H1 (cell line): ENCODE measurements around the gene ASCL2. TPM values are rescaled to one million over a fixed set of nuclear protein-coding genes. Genes with fewer than 3 reads are reported as not detected.
A peak's percentile ranks its signal among the peaks of the same experiment; 100 is the strongest.

Source experiments
- CTCF ChIA-PET: fragments of 300-600 bp; sonication (Branson Sonifier 250); formaldehyde crosslinking; loops from one replicate; lab custom pipeline; 2021; ENCODE audit not compliant: partially characterized antibody; lab: Charles Lee
- POLR2A ChIA-PET: fragments of 300-600 bp; sonication (Branson Sonifier 250); formaldehyde crosslinking; loops from one replicate; lab custom pipeline; 2021; ENCODE audit warnings: inconsistent platforms; ENCODE audit not compliant: partially characterized antibody; lab: Charles Lee
- DNase-seq, 2 experiments: peaks; one replicate each; pipeline versions ENCODE4 v3.0.0 to v3.0.0-alpha.2; 2010 to 2022; ENCODE audit warnings: low spot score in 2 of 2, low read depth in 1 of 2, mixed read lengths in 1 of 2
- FAIRE-seq: peaks from 2 replicates; lab custom pipeline; 2011; peaks lifted over from hg19 to GRCh38; lab: Jason Lieb, UNC
- H2AFZ ChIP-seq: 2 replicates; pipeline ENCODE4 v1.8.1; 2012; ENCODE audit warnings: low read length, inconsistent platforms
- H2AK5ac ChIP-seq: 2 replicates; pipeline ENCODE4 v1.6.1; 2013; ENCODE audit warnings: low read depth, low read length
- H2BK120ac ChIP-seq: replicated peaks from 2 replicates; pipeline ENCODE3; 2013; ENCODE audit warnings: low read depth, low read length, inconsistent platforms
- H2BK12ac ChIP-seq: 2 replicates; pipeline ENCODE4 v1.6.1; 2013; ENCODE audit warnings: low read depth, low read length
- H2BK15ac ChIP-seq: 2 replicates; pipeline ENCODE4 v1.6.1; 2013; ENCODE audit warnings: low read length
- H2BK20ac ChIP-seq: 2 replicates; pipeline ENCODE4 v1.6.1; 2013; ENCODE audit warnings: low read length
- H2BK5ac ChIP-seq: 2 replicates; pipeline ENCODE4 v1.6.1; 2013; ENCODE audit warnings: low read depth, low read length
- H3K14ac ChIP-seq: 2 replicates; pipeline ENCODE4 v1.6.1; 2013; ENCODE audit warnings: inconsistent platforms; ENCODE audit not compliant: insufficient read length
- H3K18ac ChIP-seq: 2 replicates; pipeline ENCODE4 v1.6.1; 2013; ENCODE audit warnings: low read length; ENCODE audit errors: extremely low read depth
- H3K23ac ChIP-seq: 2 replicates; pipeline ENCODE4 v1.6.1; 2013; ENCODE audit warnings: inconsistent platforms; ENCODE audit not compliant: insufficient read length
- H3K23me2 ChIP-seq: 2 replicates; pipeline ENCODE4 v1.6.1; 2013; ENCODE audit warnings: low read depth, low read length
- H3K27ac ChIP-seq: 2 replicates; pipeline ENCODE4 v1.6.1; 2011; ENCODE audit warnings: low read depth, low read length, inconsistent platforms
- H3K27me3 ChIP-seq, 4 experiments: replicated peaks in 1 of 4; 1 replicate in 1 of 4; 2 replicates in 3 of 4; pipeline versions ENCODE4 v1.6.1 to v1.8.1; 2011 to 2013; ENCODE audit warnings: low read length in 3 of 4, mild to moderate bottlenecking in 3 of 4, inconsistent platforms in 2 of 4, mixed read lengths in 2 of 4, moderate library complexity in 1 of 4; ENCODE audit not compliant: control insufficient read depth in 3 of 4, insufficient read depth in 3 of 4; ENCODE audit errors: extremely low read depth in 1 of 4
- H3K36me3 ChIP-seq, 4 experiments: 2 replicates each; pipeline versions ENCODE4 v1.6.1 to v1.8.1; 2011 to 2013; ENCODE audit warnings: mild to moderate bottlenecking in 4 of 4, low read length in 3 of 4, moderate library complexity in 2 of 4, control low read depth in 1 of 4, inconsistent platforms in 1 of 4; ENCODE audit not compliant: insufficient read depth in 4 of 4, control insufficient read depth in 2 of 4
- H3K4ac ChIP-seq: replicated peaks from 2 replicates; pipeline ENCODE3; 2013; ENCODE audit warnings: low read length, low read depth, mixed read lengths, inconsistent platforms; ENCODE audit not compliant: insufficient read length
- H3K4me1 ChIP-seq, 4 experiments: replicated peaks in 1 of 4; 1 replicate in 1 of 4; 2 replicates in 3 of 4; pipeline versions ENCODE4 v1.6.1 to v1.8.1; 2011 to 2013; ENCODE audit warnings: low read length in 3 of 4, inconsistent platforms in 2 of 4, mixed read lengths in 1 of 4; ENCODE audit not compliant: insufficient read depth in 4 of 4, control insufficient read depth in 3 of 4
- H3K4me2 ChIP-seq, 2 experiments: 2 replicates each; pipeline versions ENCODE4 v1.6.1 to v1.8.1; 2011 to 2013; ENCODE audit warnings: low read depth in 2 of 2, low read length in 2 of 2, control low read depth in 1 of 2, inconsistent platforms in 1 of 2, mild to moderate bottlenecking in 1 of 2; ENCODE audit not compliant: insufficient read depth in 1 of 2
- H3K4me3 ChIP-seq, 4 experiments: fragments of 200-600, 300-600 bp in 1 of 4; sonication (generic), shearing (Covaris generic), sonication (Bioruptor Twin) in 1 of 4; 2 replicates each; pipeline versions ENCODE4 v1.5.1 to v1.8.1; 2011 to 2016; ENCODE audit warnings: low read length in 4 of 4, low read depth in 3 of 4, control low read depth in 2 of 4, inconsistent platforms in 2 of 4, mild to moderate bottlenecking in 2 of 4, mixed read lengths in 1 of 4, moderate library complexity in 1 of 4; ENCODE audit not compliant: insufficient read depth in 2 of 4; ENCODE audit errors: extremely low read depth in 1 of 4
- H3K56ac ChIP-seq: replicated peaks from 2 replicates; pipeline ENCODE3; 2013; ENCODE audit warnings: low read depth, mild to moderate bottlenecking, mixed read lengths, low read length, inconsistent platforms; ENCODE audit not compliant: insufficient read length
- H3K79me1 ChIP-seq: 2 replicates; pipeline ENCODE4 v1.6.1; 2013; ENCODE audit warnings: low read depth, low read length, control low read depth
- H3K79me2 ChIP-seq, 2 experiments: 2 replicates each; pipeline versions ENCODE4 v1.6.1 to v1.8.1; 2012 to 2013; ENCODE audit warnings: low read length in 2 of 2, mild to moderate bottlenecking in 2 of 2, inconsistent platforms in 1 of 2; ENCODE audit not compliant: insufficient read depth in 2 of 2, control insufficient read depth in 1 of 2
- H3K9ac ChIP-seq, 4 experiments: replicated peaks in 1 of 4; 1 replicate in 1 of 4; 2 replicates in 3 of 4; pipeline versions ENCODE4 v1.6.1 to v1.8.1; 2011 to 2013; ENCODE audit warnings: low read depth in 3 of 4, low read length in 3 of 4, control low read depth in 2 of 4, mild to moderate bottlenecking in 2 of 4, moderate library complexity in 2 of 4, inconsistent platforms in 1 of 4; ENCODE audit errors: extremely low read depth in 1 of 4
- H3K9me3 ChIP-seq, 2 experiments: 2 replicates each; pipeline versions ENCODE4 v1.6.1 to v1.8.1; 2012 to 2013; ENCODE audit warnings: mild to moderate bottlenecking in 2 of 2, moderate library complexity in 2 of 2, control low read depth in 1 of 2, inconsistent platforms in 1 of 2, low read depth in 1 of 2, low read length in 1 of 2, mixed read lengths in 1 of 2; ENCODE audit not compliant: insufficient read depth in 2 of 2
- H4K20me1 ChIP-seq, 2 experiments: replicated peaks in 1 of 2; 2 replicates each; pipeline versions ENCODE3 to v1.8.1; 2011 to 2013; ENCODE audit warnings: inconsistent platforms in 2 of 2, low read length in 2 of 2, mild to moderate bottlenecking in 1 of 2; ENCODE audit not compliant: insufficient read depth in 2 of 2, control insufficient read depth in 1 of 2
- H4K5ac ChIP-seq: 2 replicates; pipeline ENCODE4 v1.6.1; 2013; ENCODE audit warnings: low read length, low read depth, mixed read lengths, inconsistent platforms; ENCODE audit not compliant: insufficient read length
- H4K8ac ChIP-seq: 2 replicates; pipeline ENCODE4 v1.8.0; 2013; ENCODE audit warnings: mild to moderate bottlenecking, moderate library complexity, low read length, inconsistent platforms; ENCODE audit not compliant: insufficient read depth; ENCODE audit errors: extremely low read depth
- H4K91ac ChIP-seq: replicated peaks from 2 replicates; pipeline ENCODE3; 2013; ENCODE audit warnings: low read length, mixed read lengths, inconsistent platforms; ENCODE audit not compliant: insufficient read length
- POLR2AphosphoS5 ChIP-seq: IDR thresholded peaks from 2 replicates; pipeline ENCODE4 v1.6.1; 2011; ENCODE audit warnings: low read depth, low read length
- WGBS, 2 experiments: shearing (Covaris generic) in 1 of 2; methylation state at CpG; one replicate each; pipeline versions ENCODE4 v1.1.6 to v1.1.7; 2013 to 2015; ENCODE audit warnings: low lambda C conversion rate in 2 of 2, mixed read lengths in 2 of 2, inconsistent platforms in 1 of 2, low coverage in 1 of 2, missing lambda C conversion rate in 1 of 2; ENCODE audit not compliant: insufficient replicate concordance in 2 of 2, insufficient coverage in 1 of 2, insufficient read length in 1 of 2; ENCODE audit errors: extremely low coverage in 1 of 2, missing lambda C conversion rate in 1 of 2; 5-methylcytosine and 5-hydroxymethylcytosine counted together
- polyA plus RNA-seq, 7 experiments: library from polyadenylated mRNA; depleted of rRNA in 3 of 7; stranded (reverse) in 5 of 7; unstranded in 2 of 7; fragments of >200 nt in 5 of 7; fragments of 200-250 nt in 2 of 7; gene quantifications; 1 replicate in 5 of 7; 2 replicates in 1 of 7; 4 replicates in 1 of 7; pipeline versions ENCODE4 v1.2.1 to v1.2.3, GENCODE V29; 2011 to 2013; ENCODE audit warnings: missing spikeins in 2 of 7, mixed read lengths in 2 of 7
- total RNA-seq: library from RNA; stranded (reverse); fragmentation: NEBNext Ultra II Directional; extraction: Animal tissue kit (Norgen Biotek cat#: 25700); gene quantifications from 2 replicates; pipeline ENCODE4 v1.2.1, GENCODE V29; 2021

ASCL2 gene
- total and polyA plus RNA-seq, 2 of the 8 experiments (the other 6 are each of a cell fraction or from before 2014, with no cell fraction given) = 0.51 to 0.56 TPM

- 79% methylated on average over 9 of the region's 9 CpGs; no CpG with 5 or more reads in 1 of the 2 experiments for WGBS, 2 experiments
- no peak overlapping the region for H3K23ac ChIP-seq
- no peak overlapping the region for H2BK5ac ChIP-seq
- no peaks in the 10 kb centered on the region for H3K79me2 ChIP-seq
- no peak overlapping the region for H3K18ac ChIP-seq
- H4K91ac ChIP-seq = no peak overlapping the region
- no peak overlapping the region for H4K5ac ChIP-seq
- DNase-seq (no peak), FAIRE-seq (no peak)
- H2AFZ ChIP-seq = no peak overlapping the region
- H2BK15ac ChIP-seq = no peak overlapping the region
- no peaks in the 10 kb centered on the region for H4K20me1 ChIP-seq
- H3K4me3 ChIP-seq = no peak overlapping the region
- no peaks in the 10 kb centered on the region for H3K23me2 ChIP-seq
- H3K27ac ChIP-seq = no peak overlapping the region
- POLR2A ChIA-PET = no interaction called here
- no peaks in the 10 kb centered on the region; a peak in 2 of 7 replicates for H3K27me3 ChIP-seq
- H2AK5ac ChIP-seq = no peak overlapping the region
- H2BK12ac ChIP-seq = no peak overlapping the region
- no peaks in the 10 kb centered on the region for H3K4me1 ChIP-seq
- H3K4ac ChIP-seq = no peak overlapping the region
- H2BK120ac ChIP-seq = no peak overlapping the region
- H3K36me3 ChIP-seq = no peaks in the 10 kb centered on the region
- no peaks in the 10 kb centered on the region for H3K79me1 ChIP-seq
- H2BK20ac ChIP-seq = no peak overlapping the region
- H3K9ac ChIP-seq = no peak overlapping the region
- H4K8ac ChIP-seq = peak overlapping the region; percentile 71; the same call in 1 of the 2 replicates
- no peak for TF ChIP-seq POLR2AphosphoS5
- H3K56ac ChIP-seq = no peak overlapping the region
- no peak overlapping the region for H3K4me2 ChIP-seq
- no peaks in the 10 kb centered on the region for H3K9me3 ChIP-seq
- H3K14ac ChIP-seq = no peak overlapping the region
- CTCF ChIA-PET = interaction anchor here (0.9 to 1.7 kb wide), 5 partner anchors 26 to 281 kb away, joined by 3 to 4 read pairs (median 3); no protein-coding TSS in a partner anchor
Observed at GRCh38 chr11:2250041-2250440, 20.3 kb downstream of the ASCL2 start.
